ENCODE measurements around the gene ANKRD34A. TPM values are rescaled to one million over a fixed set of nuclear protein-coding genes. Genes with fewer than 3 reads are reported as not detected.

Gene ANKRD34A
- total and polyA plus RNA-seq, 2 donors from 2014 or later, result 0.37 to 0.76 TPM

GRCh38 chr1:145949219-145949618 is 15.2 kb downstream of the ANKRD34A start:
- intact Hi-C loops (cut with DNase I), result no loop called here
- no peak overlapping the region for H3K9ac ChIP-seq (ENCODE audit: low read length in 3 of 3)
- H3K9me3 ChIP-seq (ENCODE audit: control insufficient read depth in 2 of 3, insufficient read depth in 1 of 3, low read length in 3 of 3), result no peaks in the 10 kb centered on the region
- H3K27ac ChIP-seq (ENCODE audit: low read depth in 2 of 2, low read length in 2 of 2), result no peak overlapping the region
- no peak overlapping the region for H3K4me3 ChIP-seq (ENCODE audit: low read length in 3 of 3)
- DNase-seq (no peak), FAIRE-seq (no peak)
- H3K4me1 ChIP-seq (ENCODE audit: control insufficient read depth in 2 of 3, insufficient read depth in 2 of 3, low read depth in 1 of 3, low read length in 3 of 3), result no peaks in the 10 kb centered on the region
- no peak for TF ChIP-seq CTCF (IDR thresholded peaks at IDR 0.05; ENCODE audit: borderline replicate concordance, extremely low read depth, insufficient read depth)
- H3K36me3 ChIP-seq (ENCODE audit: control insufficient read depth in 2 of 3, insufficient read depth in 3 of 3, low read length in 3 of 3), result no peaks in the 10 kb centered on the region
- no peaks in the 10 kb centered on the region for H3K27me3 ChIP-seq (ENCODE audit: control insufficient read depth, insufficient read depth, low read length)

GRCh38 chr1:145947551-145947950 is 16.8 kb downstream of the ANKRD34A start:
- H3K27me3 ChIP-seq (ENCODE audit: control insufficient read depth, insufficient read depth, low read length), result no peaks in the 10 kb centered on the region
- FAIRE-seq, result no peak
- H3K4me3 ChIP-seq (ENCODE audit: low read length in 3 of 3), result no peak overlapping the region
- no peak for TF ChIP-seq CTCF (IDR thresholded peaks at IDR 0.05; ENCODE audit: borderline replicate concordance, extremely low read depth, insufficient read depth)
- no peaks in the 10 kb centered on the region for H3K36me3 ChIP-seq (ENCODE audit: control insufficient read depth in 2 of 3, insufficient read depth in 3 of 3, low read length in 3 of 3)
- intact Hi-C loops (cut with DNase I), result no loop called here
- no peak overlapping the region for H3K27ac ChIP-seq (ENCODE audit: low read depth in 2 of 2, low read length in 2 of 2)
- no peaks in the 10 kb centered on the region for H3K9me3 ChIP-seq (ENCODE audit: control insufficient read depth in 2 of 3, insufficient read depth in 1 of 3, low read length in 3 of 3)
- no peak overlapping the region for H3K9ac ChIP-seq (ENCODE audit: low read length in 3 of 3)
- no peaks in the 10 kb centered on the region for H3K4me1 ChIP-seq (ENCODE audit: control insufficient read depth in 2 of 3, insufficient read depth in 2 of 3, low read depth in 1 of 3, low read length in 3 of 3)
- DNase-seq, result no peak

GRCh38 chr1:145946477-145946986 is 17.8 kb downstream of the ANKRD34A start:
- FAIRE-seq, result no peak
- H3K4me3 ChIP-seq (ENCODE audit: low read length in 3 of 3), result no peak overlapping the region

More at GRCh38 chr1:145946477-145946986, 17.8 kb downstream of the ANKRD34A start:
- no peak for TF ChIP-seq CTCF (IDR thresholded peaks at IDR 0.05; ENCODE audit: borderline replicate concordance, extremely low read depth, insufficient read depth)
- H3K36me3 ChIP-seq (ENCODE audit: control insufficient read depth in 2 of 3, insufficient read depth in 3 of 3, low read length in 3 of 3), result peaks cover 0 to 3% (median 0%) of the 10 kb centered on the region in 3 donors
- H3K9me3 ChIP-seq (ENCODE audit: control insufficient read depth in 2 of 3, insufficient read depth in 1 of 3, low read length in 3 of 3), result no peaks in the 10 kb centered on the region
- no peak for DNase-seq
- H3K9ac ChIP-seq (ENCODE audit: low read length in 3 of 3), result no peak overlapping the region
- H3K27me3 ChIP-seq (ENCODE audit: control insufficient read depth, insufficient read depth, low read length), result no peaks in the 10 kb centered on the region
- H3K27ac ChIP-seq (ENCODE audit: low read depth in 2 of 2, low read length in 2 of 2), result no peak overlapping the region
- intact Hi-C loops (cut with DNase I), result no loop called here
- no peaks in the 10 kb centered on the region for H3K4me1 ChIP-seq (ENCODE audit: control insufficient read depth in 2 of 3, insufficient read depth in 2 of 3, low read depth in 1 of 3, low read length in 3 of 3)
